Body of pancreas (tissue), 4 donors: ENCODE results near the gene SUN5. TPM values are rescaled to one million over a fixed set of nuclear protein-coding genes. Genes with fewer than 3 reads are reported as not detected.
"Not testable (repeated sequence)": the region's sequence is repeated elsewhere in the genome, so short reads cannot be mapped to it uniquely, and the experiment has no call there.

Experiments used
- ATAC-seq: fragments of 150-250 bp; one replicate; pipeline ENCODE4 v1.9.1; 2016
- DNase-seq, 4 donors: peaks; one replicate each; pipeline ENCODE4 v3.0.0-alpha.2; 2019
- H3K27ac ChIP-seq, 4 donors: fragments of 200-600 bp; sonication (generic); 1 replicate in 3 of 4; 2 replicates in 1 of 4; pipeline versions ENCODE4 v1.5.1 to v1.6.1; 2016 to 2019; ENCODE audit warnings: mild to moderate bottlenecking in 1 of 4, mixed read lengths in 1 of 4, moderate library complexity in 1 of 4
- H3K27me3 ChIP-seq, 2 donors: fragments of 200-600 bp; sonication (generic); one replicate each; pipeline ENCODE4 v1.6.0; 2016; ENCODE audit warnings: mild to moderate bottlenecking in 1 of 2
- H3K36me3 ChIP-seq, 2 donors: fragments of 200-600 bp; sonication (generic); replicated peaks in 1 of 2; 2 replicates each; pipeline ENCODE4 v1.5.1; 2016; ENCODE audit warnings: low read depth in 2 of 2; ENCODE audit not compliant: insufficient read depth in 1 of 2
- H3K4me1 ChIP-seq: fragments of 200-600 bp; sonication (generic); one replicate; pipeline ENCODE4 v1.6.0; 2016
- H3K4me3 ChIP-seq, 2 donors: fragments of 200-600 bp; sonication (generic); 1 replicate in 1 of 2; 2 replicates in 1 of 2; pipeline ENCODE4 v1.5.1; 2016 to 2019
- H3K9me3 ChIP-seq, 3 donors: fragments of 200-600 bp; sonication (generic); 1 replicate in 2 of 3; 2 replicates in 1 of 3; pipeline ENCODE4 v1.5.1; 2016
- CTCF ChIP-seq, 7 experiments: fragments of 450-650 bp in 4 of 7; fragments of 200-600 bp in 3 of 7; sonication (generic) in 3 of 7; IDR thresholded peaks; one replicate each; pipeline ENCODE4 v1.5.1; 2016 to 2019; ENCODE audit warnings: antibody characterized with exemption in 7 of 7
- POLR2A ChIP-seq, 3 donors: fragments of 450-650 bp; IDR thresholded peaks; one replicate each; pipeline ENCODE4 v1.6.1; 2016; ENCODE audit warnings: antibody characterized with exemption in 3 of 3, mild to moderate bottlenecking in 2 of 3
- WGBS, 2 donors: methylation state at CpG; one replicate each; pipeline ENCODE4 v1.1.5; 2017; 5-methylcytosine and 5-hydroxymethylcytosine counted together
- intact Hi-C: fragments of 100-400 bp; cut with DNase I; formaldehyde crosslinking; loops from one replicate; pipeline ENCODE4 v1.15.1; 2023
- total RNA-seq, 2 donors: library from RNA; depleted of rRNA; stranded (reverse); fragments of >200 nt; gene quantifications; one replicate each; pipeline ENCODE4 v1.1.0, GENCODE V29; 2016

Gene SUN5, protein sequence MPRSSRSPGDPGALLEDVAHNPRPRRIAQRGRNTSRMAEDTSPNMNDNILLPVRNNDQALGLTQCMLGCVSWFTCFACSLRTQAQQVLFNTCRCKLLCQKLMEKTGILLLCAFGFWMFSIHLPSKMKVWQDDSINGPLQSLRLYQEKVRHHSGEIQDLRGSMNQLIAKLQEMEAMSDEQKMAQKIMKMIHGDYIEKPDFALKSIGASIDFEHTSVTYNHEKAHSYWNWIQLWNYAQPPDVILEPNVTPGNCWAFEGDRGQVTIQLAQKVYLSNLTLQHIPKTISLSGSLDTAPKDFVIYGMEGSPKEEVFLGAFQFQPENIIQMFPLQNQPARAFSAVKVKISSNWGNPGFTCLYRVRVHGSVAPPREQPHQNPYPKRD
- total RNA-seq = not detected

DNA sequence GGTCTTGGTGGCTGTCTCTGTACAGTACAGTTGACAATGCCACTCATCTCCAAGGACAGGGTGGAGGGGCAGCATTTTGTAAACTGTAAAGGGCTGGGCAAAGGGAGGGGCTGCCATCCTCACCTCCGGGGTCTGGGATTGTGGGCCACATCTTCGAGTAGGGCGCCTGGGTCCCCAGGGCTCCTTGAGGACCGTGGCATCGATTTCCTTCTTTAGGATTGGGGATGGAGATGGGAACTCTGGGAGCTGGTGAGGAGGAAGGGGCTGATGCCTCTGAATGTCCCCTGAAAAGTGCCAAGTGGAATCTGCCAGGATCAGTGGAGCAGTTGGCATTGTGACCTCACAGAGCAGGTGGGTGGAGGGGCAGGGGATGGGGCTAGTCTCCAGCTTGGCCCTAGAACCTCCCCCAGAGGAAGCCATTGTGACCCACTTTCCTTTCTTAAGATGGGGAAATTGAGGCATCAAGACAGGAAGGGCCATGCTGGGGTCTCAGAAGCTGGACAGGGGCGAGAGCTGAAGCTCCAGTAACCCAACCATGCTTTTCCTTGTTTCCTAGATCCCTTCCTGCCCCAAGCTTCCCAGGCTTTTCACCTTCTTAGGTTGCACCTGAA, at the start of gene SUN5:
Gene SUN5 (minus strand): TSS at position 293 of the 611 bp plus-strand sequence. CDS start 93 bp downstream, at position 200.
- Histone ChIP-seq H3K4me3 (no peak within 1 kb of the TSS), H3K27ac (no peak within 1 kb of the TSS), H3K36me3 (no peaks in the 10 kb centered on the region), H3K4me1 (no peaks in the 10 kb centered on the region), H3K27me3 (no peaks in the 10 kb centered on the region), H3K9me3 (no peaks in the 10 kb centered on the region)
- DNase-seq = no peak
- WGBS, 2 donors = 51 to 61% methylated on average over 6 of the region's 6 CpGs
- intact Hi-C loops = no loop called here
- no peak for ATAC-seq
- no peak for TF ChIP-seq POLR2A (IDR thresholded peaks at IDR 0.05)
- TF ChIP-seq CTCF (IDR thresholded peaks at IDR 0.05) = no peak

GRCh38 chr20:33053291-33054106, 49.3 kb upstream of the SUN5 start, which contains the start of gene BPIFB3:
Gene BPIFB3, plus strand, starts transcription at chr20:33053903. Its CDS starts 1,533 bp downstream, at chr20:33055436.
- Histone ChIP-seq H3K4me3 (no peak within 1 kb of the TSS), H3K27ac (no peak within 1 kb of the TSS), H3K36me3 (no peaks in the 10 kb centered on the region), H3K4me1 (no peaks in the 10 kb centered on the region), H3K27me3 (no peaks in the 10 kb centered on the region), H3K9me3 (no peaks in the 10 kb centered on the region)
- intact Hi-C loops = no loop called here
- ATAC-seq (no peak), DNase-seq (no peak)
- WGBS, 2 donors = 67 to 79% methylated on average over 8 to 24 of the region's 25 CpGs
- no peak for TF ChIP-seq CTCF (IDR thresholded peaks at IDR 0.05)
- TF ChIP-seq POLR2A (IDR thresholded peaks at IDR 0.05) = no peak

DNA sequence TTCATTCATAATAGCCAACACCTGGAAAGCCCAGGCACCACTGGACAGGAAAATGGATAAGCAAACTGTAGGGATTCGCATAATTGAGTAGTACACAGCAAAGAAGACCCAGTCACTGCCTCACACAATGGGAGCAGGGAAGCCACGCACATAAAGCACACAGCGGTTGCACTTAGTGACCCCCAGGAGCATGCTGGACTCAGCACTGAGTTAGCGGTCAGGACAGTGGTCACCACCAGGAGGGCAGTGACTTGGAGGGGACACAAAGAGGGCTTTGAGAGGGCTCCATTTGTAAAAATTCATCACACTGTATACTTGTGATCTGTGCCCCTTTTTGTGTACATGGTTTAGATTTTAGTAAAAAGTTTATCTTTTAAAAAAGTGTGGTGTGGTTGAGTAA, 47.1 kb upstream of the SUN5 start:
- no peaks in the 10 kb centered on the region for H3K4me1 ChIP-seq
- WGBS, 2 donors = 54 to 59% methylated on average over 3 to 4 of the region's 4 CpGs
- intact Hi-C loops = no loop called here
- DNase-seq (no peak), ATAC-seq (no peak)
- H3K9me3 ChIP-seq = no peaks in the 10 kb centered on the region
- H3K4me3 ChIP-seq = no peak overlapping the region
- no peak for TF ChIP-seq CTCF (IDR thresholded peaks at IDR 0.05)
- no peak for TF ChIP-seq POLR2A (IDR thresholded peaks at IDR 0.05)
- H3K27me3 ChIP-seq = no peaks in the 10 kb centered on the region
- no peaks in the 10 kb centered on the region for H3K36me3 ChIP-seq
- no peak overlapping the region for H3K27ac ChIP-seq

DNA sequence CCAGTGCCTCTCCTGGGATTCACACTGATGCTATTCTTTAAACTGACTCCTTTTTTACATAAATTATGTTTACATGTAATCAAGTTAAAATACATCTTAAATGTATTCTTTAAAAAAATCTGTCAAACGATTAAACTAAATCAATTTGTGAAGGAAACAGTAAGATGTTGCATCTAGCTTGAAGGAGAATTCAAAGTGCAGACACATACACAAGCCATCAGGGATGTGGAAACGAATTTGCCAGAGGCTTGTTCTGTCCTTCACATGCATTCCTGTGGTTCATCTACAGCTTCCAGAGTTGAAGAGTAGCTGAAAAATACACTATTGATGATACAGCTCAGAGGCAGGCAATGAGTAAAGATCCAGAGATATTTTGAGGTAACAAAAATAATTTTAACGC, 42.2 kb upstream of the SUN5 start:
- no peaks in the 10 kb centered on the region for H3K36me3 ChIP-seq
- no peaks in the 10 kb centered on the region for H3K4me1 ChIP-seq
- H3K9me3 ChIP-seq = peaks cover 0 to 8% (median 0%) of the 10 kb centered on the region in 3 donors
- H3K27ac ChIP-seq = no peak overlapping the region
- WGBS, 2 donors = 46 to 52% methylated on average over 3 of the region's 3 CpGs
- H3K27me3 ChIP-seq = no peaks in the 10 kb centered on the region
- TF ChIP-seq CTCF (IDR thresholded peaks at IDR 0.05) (no peak), POLR2A (IDR thresholded peaks at IDR 0.05) (no peak)
- no peak for DNase-seq
- H3K4me3 ChIP-seq = no peak overlapping the region
- intact Hi-C loops = no loop called here
- ATAC-seq = no peak

DNA sequence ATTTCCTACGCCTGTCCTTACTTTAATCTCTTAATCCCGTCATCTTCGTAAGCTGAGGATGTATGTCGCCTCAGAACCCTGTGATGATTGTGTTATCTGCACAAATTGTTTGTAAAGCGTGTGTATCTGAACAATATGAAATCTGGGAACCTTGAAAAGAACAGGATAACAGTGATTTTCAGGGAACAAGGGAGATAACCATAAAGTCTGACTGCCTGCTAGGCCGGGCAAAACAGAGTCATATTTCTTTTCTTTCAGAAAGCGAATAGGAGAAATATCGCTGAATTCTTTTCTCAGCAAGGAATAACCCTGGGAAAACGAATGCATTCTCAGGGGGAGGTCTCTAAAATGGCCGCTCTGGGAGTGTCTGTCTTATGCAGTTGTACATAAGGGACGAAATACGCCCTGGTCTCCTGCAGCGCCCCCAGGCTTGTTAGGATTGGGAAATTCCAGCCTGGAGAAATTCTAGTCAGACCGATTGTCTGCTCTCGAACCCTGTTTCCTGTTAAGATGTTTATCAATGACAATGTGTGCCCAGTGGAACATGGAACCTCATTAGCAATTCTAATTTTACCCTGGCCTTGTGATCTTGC, 41.0 kb upstream of the SUN5 start:
- intact Hi-C loops, H3K4me3 ChIP-seq, ATAC-seq, H3K4me1 ChIP-seq, DNase-seq, H3K27ac ChIP-seq, H3K9me3 ChIP-seq, H3K36me3 ChIP-seq, H3K27me3 ChIP-seq: not testable (repeated sequence)
- 67 to 82% methylated on average over 15 of the region's 15 CpGs for WGBS, 2 donors
